Right kidney (tissue), 1 donor: ENCODE data around the gene C16orf86.

Experiments used
- DNase-seq: peaks from one replicate; pipeline ENCODE4 v3.0.0-alpha.2; 2016

The C16orf86 gene

GRCh38 chr16:67653789-67654402 is 12.7 kb upstream of the C16orf86 start:
- no peak for DNase-seq

GRCh38 chr16:67654403-67654911 is 12.2 kb upstream of the C16orf86 start:
- DNase-seq = no peak

GRCh38 chr16:67655363-67655762 is 11.3 kb upstream of the C16orf86 start:
- DNase-seq = no peak

DNA sequence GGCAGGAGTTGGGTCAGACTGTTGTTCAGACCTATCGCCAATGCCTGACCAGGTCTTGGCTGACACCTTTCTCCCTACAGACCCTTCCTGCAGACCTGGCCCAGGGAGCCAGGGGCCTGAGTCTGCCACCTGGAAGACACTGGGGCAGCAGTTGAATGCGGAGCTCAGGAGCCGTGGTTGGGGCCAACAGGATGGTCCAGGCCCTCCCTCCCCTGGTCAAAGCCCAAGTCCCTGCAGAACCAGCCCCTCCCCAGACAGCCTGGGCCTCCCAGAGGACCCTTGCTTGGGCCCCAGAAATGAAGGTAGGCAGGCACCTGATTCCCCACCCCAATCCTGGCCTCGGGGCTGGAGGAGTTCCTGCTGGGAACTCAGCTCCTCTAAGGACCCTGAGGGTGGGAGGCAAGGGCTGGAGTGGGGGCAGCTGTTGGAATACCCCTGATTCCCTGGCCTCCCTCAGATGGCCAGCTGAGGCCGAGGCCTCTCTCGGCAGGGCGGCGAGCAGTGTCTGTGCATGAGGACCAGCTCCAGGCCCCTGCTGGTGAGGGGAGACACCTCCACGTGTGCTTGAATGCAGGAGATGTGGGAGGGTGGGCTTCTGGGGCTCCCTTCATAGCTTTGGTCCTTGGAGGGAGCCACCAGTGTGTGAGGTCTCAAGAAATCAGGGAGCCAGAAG is 10.1 kb upstream of the C16orf86 start:
- no peak for DNase-seq

DNA sequence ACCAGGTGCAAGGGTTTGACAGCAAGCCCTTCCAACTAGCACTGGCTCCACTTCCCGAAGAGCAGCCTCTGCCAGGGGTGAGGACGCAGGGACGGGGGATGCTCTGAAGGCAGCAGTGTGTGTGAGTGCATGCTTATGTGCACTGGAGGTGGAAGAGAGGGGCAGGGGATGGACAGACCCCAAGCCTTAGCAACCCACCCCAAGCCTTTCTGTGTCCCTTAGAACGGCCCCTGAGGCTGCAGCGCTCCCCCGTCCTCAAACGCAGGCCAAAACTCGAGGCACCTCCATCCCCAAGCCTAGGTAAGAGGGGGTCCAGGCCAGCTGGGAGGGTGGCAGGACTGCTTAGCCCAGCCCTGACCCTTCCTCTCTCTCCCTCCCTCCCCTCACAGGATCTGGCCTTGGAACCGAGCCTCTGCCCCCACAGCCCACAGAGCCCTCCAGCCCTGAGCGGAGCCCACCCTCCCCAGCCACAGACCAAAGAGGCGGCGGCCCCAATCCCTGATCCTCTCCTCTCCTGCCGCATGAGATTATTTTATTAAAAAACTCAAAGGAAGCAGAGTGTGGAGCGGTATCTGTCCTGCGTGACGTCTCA is 9.5 kb upstream of the C16orf86 start:
- DNase-seq = no peak

DNA sequence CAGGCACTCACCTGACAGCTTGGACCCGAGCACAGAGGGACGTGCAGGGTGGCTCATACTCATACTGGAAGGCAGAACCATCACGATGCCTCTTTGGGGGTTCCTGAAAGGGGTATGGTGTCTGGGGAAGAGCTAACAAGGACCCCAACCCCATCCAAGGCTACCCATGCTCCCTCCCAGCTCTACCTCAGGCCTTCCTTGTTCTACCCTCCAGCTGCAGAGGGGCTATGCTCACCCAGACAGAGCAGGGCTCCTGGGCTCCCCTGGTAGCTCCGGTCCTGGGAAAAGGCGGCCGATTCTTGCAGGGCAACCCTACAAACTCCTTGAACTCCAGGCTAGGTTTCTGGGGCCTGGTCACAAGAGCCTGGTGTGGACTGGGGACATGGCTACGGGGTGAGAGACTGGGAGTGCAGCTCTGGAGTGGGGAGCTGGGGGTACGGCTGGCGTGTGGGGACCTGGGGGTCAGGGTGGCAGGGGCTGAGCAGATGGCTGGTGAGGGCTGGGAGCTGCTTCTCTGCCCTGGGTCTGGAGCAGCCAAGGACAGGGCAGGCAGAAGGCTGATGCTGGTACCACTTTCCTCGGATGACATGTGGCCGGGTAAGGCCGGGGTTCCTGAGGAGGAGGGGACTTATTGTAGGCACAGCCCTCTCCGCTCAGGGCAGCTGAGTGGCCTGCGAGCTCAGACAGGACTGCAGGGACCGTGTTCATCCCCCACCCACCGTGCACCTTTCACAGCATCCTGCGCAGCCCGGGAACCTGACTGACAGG is 8.7 kb upstream of the C16orf86 start:
- DNase-seq = no peak

DNA sequence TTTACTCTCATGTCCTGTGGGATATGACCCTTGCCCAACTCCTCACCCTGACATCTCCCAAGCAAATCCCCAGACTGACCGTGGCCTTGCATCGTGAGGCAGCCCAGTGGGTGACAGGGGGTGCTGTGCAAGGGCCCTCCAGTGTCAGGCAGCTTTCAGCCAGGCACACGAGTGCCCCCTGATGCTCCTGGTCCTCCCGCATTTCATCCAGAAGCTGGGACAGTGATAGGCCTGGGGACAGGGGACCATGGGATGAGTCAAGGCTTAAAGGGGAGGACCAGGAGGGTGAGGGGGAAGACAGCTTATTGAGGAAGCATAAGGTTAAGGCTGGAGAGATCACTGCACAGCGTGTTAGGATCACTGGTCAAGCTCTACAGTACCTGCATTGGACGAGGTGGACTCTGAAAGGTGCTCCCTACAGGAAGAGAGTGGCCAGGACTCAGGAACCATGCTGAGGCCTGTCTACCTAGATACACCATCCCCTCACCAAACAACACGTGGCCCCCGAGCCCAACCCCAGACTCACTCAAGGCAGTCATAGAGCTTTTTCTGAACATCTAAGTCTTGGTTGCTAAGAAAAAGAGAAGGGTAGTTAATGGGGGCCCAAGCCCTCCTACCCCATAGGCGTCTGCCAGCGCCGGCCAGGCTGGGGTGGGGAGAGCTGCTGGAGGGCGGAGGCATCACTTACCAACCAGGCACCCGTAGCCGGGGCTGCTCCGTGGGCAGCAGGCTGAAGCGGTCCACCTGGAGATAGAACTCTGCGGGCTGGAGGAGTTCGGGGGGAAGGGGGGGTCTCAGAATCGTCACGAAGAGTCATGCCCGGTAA is 7.6 kb upstream of the C16orf86 start:
- no peak for DNase-seq

- DNase-seq = peak; percentile 94
These were observed 6.7 kb upstream of the C16orf86 start, which contains the start of gene ACD for GRCh38 chr16:67659675-67660563. TSS of gene ACD (minus strand) at chr16:67660260. CDS start at chr16:67660220, 40 bp downstream.

DNA sequence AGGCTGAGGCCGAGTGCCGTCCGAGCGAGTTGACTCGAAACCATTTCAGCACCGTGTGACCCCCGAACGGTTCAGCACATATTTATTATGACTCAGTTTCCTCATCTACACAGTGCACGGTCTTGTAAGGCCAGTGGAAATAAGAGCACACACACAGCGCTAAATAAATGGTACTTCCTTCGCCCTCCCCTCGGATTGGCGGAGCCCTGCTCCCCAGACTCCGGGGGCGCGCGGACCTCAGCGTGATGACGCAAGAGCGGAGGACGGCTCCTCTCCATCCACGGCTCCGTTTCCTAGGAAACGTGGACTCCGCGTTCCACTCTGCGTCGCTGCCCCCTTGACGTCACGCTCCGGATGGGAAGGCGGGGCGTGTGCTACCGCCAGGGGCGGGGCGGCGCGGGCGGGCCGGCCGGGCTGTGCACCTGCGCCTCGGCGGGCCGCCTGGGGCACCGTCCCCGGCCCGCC is 6.0 kb upstream of the C16orf86 start, which contains the start of gene PARD6A:
Gene PARD6A (plus strand): TSS at position 397 of the 465 bp plus-strand sequence. CDS start 79 bp downstream, outside the sequence.
- DNase-seq = peak; percentile 94

DNA sequence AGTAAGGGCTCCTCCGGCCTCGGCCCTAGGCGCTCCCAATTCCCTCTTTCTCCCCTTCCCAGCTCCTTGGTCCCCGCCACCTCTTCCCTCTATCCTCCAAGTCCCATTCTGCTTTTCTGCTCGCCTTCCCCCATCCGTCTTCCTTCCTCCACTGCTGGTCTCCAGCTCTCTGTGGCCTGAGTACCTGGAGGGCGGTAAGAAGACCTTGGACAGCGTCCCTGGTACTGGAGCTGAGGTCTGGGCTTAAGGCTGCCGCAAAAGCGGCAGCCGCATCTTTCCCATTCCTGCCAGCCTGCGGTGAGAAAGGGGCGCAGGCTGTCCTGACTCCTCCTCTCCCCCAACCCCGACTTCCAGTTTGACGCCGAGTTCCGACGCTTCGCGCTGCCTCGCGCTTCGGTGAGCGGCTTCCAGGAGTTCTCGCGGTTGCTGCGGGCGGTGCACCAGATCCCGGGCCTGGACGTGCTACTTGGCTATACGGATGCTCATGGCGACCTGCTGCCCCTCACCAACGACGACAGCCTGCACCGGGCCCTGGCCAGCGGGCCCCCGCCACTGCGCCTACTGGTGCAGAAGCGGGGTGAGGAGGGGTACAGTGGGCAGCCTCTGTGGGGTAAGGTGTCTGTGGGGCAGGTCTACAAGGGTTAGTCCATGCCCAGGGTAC is 5.4 kb upstream of the C16orf86 start:
- DNase-seq = peak; percentile 84

GRCh38 chr16:67661886-67662652 is 4.5 kb upstream of the C16orf86 start:
- no peak for DNase-seq

DNA sequence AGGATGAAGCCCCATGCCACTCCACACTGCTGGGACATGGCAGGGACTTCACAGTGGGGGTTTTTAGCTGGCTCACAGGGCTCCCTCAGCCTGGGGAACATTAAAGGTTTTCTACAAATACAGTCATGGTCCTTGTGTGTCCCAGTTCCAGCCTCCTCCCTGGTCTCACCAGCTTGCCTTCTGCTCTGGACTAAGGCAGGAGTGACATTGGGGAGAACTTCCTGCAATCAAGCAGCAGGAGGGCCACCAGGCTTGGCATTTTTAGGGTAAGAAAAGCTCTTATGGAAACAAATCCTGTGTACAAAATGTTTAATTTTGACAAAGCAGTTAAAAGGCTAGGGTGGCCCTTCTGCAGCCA is 4.0 kb upstream of the C16orf86 start:
- DNase-seq = no peak

DNA sequence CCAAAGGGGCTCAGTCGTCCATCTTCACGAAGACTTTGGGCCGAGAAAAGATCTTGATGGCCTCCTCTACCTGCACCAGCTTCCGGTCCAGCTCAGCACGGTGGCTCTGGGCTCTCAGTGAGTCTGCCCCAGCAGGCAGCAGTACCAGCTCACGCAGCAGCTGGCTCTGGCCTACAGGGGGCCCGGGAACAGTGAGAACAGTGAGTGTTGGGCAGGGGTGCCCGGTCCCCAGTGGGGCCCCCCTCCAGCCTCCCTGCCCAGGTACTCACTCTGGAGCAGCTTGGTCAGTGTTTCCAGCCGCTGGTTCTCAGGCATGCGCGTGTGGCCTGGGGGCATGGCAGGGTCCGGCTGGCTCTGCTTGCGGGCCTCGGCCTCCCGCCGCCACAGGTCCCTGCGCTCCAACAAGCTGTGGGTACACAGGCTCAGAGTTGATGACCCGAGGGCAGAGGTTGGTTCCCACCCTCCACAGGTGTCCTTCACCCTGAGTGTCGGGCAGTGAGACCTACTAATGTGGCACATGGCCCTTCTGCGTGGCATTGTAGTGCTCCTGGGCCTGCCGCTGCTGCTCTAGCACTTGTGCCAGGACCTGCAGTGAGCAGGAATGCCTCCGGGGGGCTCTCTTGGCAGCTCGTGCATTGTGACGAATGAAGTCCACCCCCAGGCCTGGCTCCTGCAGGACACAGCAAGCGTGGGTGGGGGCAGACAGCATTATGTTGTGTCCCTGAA is 3.3 kb upstream of the C16orf86 start:
- DNase-seq = no peak

- DNase-seq = no peak
These were observed 2.8 kb upstream of the C16orf86 start for GRCh38 chr16:67663877-67664222.

- no peak for DNase-seq
These were observed 2.4 kb upstream of the C16orf86 start for GRCh38 chr16:67664258-67664657.

DNA sequence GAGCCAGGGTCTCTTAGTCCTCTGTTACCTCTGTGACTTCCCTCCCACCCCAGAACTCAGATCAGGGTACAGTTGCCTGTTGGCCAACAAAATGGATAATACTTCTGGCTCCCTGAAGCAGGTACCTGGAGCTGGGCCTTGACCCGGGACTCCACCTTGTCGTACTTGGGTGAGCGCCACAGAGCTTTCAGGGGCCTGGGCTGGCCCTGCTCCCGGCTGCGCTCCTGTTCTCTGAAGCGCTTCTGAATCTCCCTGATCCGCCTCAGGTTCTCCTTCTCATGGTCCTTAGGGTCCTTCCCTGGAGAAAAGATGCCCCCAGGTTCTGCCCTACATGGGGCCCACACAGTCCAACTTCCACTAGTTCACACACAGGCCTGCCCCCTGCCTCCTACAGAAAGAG is 1.7 kb upstream of the C16orf86 start:
- no peak for DNase-seq

DNA sequence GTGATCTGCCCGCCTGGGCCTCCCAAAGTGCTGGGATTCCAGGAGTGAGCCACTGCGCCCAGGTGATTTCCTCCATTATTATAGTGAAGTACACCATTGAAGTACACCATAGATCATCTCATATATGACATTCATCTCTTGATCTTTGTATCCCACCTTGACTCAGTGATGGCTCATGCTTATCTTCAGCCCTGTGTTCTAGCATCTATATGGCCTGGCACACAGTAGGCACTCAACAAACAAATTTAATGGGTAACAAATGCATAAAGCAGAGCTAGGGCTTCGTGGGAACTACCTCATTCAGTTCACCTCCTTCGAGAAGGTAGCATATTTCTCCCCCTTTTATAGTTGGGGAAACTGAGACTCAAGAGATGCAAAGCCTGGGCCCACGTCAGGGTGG is 1.0 kb upstream of the C16orf86 start:
- DNase-seq = no peak

GRCh38 chr16:67666032-67666551 is 522 bp upstream of the C16orf86 start:
- DNase-seq = peak; percentile 76

DNA sequence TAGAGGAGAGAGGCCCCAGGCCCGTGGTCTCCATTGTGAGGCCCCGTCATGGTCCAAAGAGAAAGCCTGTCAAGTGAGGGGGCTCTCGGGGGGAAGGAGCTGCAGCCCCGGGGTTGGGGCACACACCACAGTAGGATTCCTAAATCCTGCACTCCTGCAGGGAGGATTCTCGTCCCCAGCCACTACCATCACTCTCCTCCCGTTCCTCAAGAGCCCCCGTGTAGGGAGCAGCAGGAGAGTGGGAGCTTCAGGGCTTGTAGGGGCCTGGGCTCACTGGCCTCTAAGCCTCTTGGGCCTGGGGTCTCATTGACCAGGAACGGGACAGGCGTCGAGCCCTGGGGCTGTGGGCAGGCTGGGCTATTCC is 821 bp downstream of the C16orf86 start:
- DNase-seq = no peak
